Omental fat pad (tissue), 4 donors: ENCODE results near the gene ADGB. TPM values are rescaled to one million over a fixed set of nuclear protein-coding genes. Genes with fewer than 3 reads are reported as not detected.
A peak's percentile ranks its signal among the peaks of the same experiment; 100 is the strongest.
"Not testable (repeated sequence)": the region's sequence is repeated elsewhere in the genome, so short reads cannot be mapped to it uniquely, and the experiment has no call there.

ENCODE experiments used
- ATAC-seq: fragments of 150-250 bp; one replicate; pipeline ENCODE4 v1.9.1; 2016; ENCODE audit warnings: mild to moderate bottlenecking, moderate library complexity; ENCODE audit not compliant: low FRiP score
- DNase-seq: peaks from one replicate; pipeline ENCODE4 v3.0.0-alpha.2; 2019; ENCODE audit warnings: low spot score
- CTCF ChIP-seq, 3 donors: fragments of 450-650 bp; IDR thresholded peaks; one replicate each; pipeline ENCODE4 v1.5.1; 2016 to 2017; ENCODE audit warnings: antibody characterized with exemption in 3 of 3, mild to moderate bottlenecking in 3 of 3, moderate library complexity in 2 of 3
- total RNA-seq, 4 donors: library from RNA; depleted of rRNA; stranded (reverse); fragments of >200 nt; gene quantifications; one replicate each; pipeline ENCODE4 v1.1.0, GENCODE V29; 2016

Gene ADGB
- total RNA-seq, 4 donors from 2014 or later: not detected

DNA sequence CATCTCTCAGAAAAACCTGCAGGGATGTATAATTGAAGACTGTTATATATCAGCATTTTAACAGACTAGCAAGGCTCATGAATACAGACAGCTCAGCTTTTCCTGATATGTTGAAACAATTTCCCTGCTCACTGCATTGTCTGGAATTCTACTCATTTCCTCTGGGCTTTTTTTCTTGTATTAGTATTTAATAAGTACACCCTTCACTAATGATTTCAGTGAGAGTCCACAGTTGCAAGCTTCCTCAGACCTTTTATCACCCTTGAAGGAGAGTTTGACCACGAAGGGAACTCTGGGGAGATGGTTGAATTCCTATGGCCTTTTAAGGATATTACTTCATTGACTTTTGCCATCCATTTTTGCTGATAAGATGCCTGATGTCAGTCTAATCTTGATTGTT, 248.7 kb downstream of the ADGB start:
- TF ChIP-seq CTCF (IDR thresholded peaks at IDR 0.05): no peak
- ATAC-seq (no peak), DNase-seq (no peak)

DNA sequence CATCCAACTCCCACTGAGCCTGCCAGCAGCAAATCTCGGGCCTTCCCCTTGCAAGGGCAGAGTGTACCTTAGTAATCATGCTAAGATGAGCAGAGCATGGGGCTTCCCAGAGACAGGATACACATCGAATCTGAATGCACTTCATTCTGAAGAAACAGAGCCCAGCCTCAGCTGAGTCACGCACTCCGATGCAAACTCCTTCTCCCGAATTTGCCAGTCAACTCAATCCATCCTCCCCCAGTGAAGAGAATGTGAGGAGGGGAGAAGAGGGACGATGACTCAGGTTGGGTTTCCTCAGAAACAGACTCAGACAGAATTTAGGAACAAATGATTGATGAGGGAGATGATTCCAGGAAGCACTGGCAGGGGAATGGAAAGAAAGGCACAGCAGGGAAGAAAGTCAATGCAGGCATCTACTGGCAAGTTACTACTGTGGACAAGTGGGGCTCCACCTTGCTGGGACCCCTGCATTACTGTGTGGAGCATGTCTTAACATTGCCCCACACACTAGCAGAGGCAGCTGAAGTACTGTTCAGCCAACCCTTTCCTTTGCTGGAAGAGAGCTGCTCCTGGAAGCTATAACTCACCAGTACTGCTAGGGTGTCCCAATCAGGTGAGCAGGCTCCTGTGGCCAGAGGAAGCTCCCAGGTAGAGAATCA, 251.6 kb downstream of the ADGB start:
- no peak for DNase-seq
- TF ChIP-seq CTCF (IDR thresholded peaks at IDR 0.05): no peak
- ATAC-seq: peak; percentile 92

DNA sequence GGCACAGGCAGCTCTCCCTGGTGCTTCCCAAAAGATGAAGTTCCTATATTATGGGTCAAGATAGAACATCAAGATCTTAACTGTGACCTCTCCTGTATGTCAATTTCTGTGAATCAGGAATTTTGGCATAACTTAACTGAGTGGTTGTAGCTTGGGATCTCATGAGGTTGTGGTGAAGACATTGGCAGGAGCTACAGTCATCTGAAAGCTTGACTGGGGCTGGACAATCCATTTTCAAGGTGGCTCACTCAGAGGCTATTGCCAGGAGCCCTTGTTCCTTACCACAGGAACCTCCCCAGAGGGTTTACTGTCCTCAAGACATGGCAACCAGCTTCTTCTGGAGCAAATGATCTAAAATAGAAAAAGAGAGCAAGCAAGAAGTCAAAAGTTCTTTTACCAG, 252.2 kb downstream of the ADGB start:
- DNase-seq (no peak), ATAC-seq (no peak)
- TF ChIP-seq CTCF (IDR thresholded peaks at IDR 0.05): no peak

- DNase-seq: no peak
- ATAC-seq: no peak
- TF ChIP-seq CTCF (IDR thresholded peaks at IDR 0.05): no peak
Measured at GRCh38 chr6:146851837-146852236, 253.1 kb downstream of the ADGB start.

DNA sequence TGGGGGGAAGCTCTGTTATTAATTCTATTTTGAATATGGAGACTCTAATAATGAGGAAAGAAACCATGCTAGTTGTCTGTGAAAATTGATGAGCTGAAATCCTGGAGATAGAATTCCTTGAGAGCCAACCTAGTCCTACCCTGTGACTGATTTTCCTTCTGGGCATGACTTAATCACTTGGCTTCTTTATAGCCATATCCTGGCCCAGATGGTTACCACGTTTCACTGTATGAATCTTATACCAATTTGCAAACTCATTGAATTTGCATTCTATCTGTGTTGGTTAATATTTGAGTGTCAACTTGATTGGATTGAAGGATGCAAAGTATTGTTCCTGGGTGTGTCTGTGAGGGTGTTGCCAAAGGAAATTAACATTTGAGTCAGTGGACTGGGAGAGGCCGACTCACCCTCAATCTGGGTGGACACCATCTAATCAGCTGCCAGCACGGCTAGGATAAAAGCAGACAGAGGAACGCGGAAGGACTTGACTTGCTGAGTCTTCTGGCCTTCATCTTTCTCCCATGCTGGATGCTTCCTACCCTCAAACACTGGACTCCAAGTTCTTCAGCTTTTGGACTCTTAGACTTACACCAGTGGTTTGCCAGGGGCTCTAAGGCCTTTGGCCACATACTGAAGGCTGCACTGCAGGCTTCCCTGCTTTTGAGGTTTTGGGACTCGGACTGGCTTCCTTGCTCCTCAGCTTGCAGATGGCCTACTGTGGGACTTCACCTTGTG, 255.9 kb downstream of the ADGB start:
- not testable (repeated sequence) for ATAC-seq, DNase-seq

GRCh38 chr6:146855889-146856288, 257.1 kb downstream of the ADGB start:
- no peak for TF ChIP-seq CTCF (IDR thresholded peaks at IDR 0.05)
- no peak for ATAC-seq

GRCh38 chr6:146856296-146856695, 257.5 kb downstream of the ADGB start:
- DNase-seq (no peak), ATAC-seq (no peak)
- no peak for TF ChIP-seq CTCF (IDR thresholded peaks at IDR 0.05)

More at GRCh38 chr6:146855889-146856288, 257.1 kb downstream of the ADGB start:
- no peak for DNase-seq
